GM18868 (cell line): ENCODE data around the gene TRIM40.
"Not testable (repeated sequence)": the region's sequence is repeated elsewhere in the genome, so short reads cannot be mapped to it uniquely, and the experiment has no call there.

Experiments
- ATAC-seq: cut with Tn5 transposase; IDR thresholded peaks from one replicate; pipeline ENCODE4 v1.9.1; 2021; ENCODE audit warnings: mild to moderate bottlenecking, moderate library complexity; ENCODE audit not compliant: unreplicated experiment

The TRIM40 gene

GRCh38 chr6:30162265-30163089, 26.5 kb downstream of the TRIM40 start:
- no peak for ATAC-seq

- no peak for ATAC-seq
These were observed 27.4 kb downstream of the TRIM40 start, which contains the start of gene TRIM15 for GRCh38 chr6:30163090-30163917. TRIM15 (plus strand) TSS chr6:30163546; CDS start chr6:30163685, 139 bp downstream.

- no peak for ATAC-seq
These were observed 28.1 kb downstream of the TRIM40 start for GRCh38 chr6:30163918-30164654.

- no peak for ATAC-seq
These were observed 28.8 kb downstream of the TRIM40 start for GRCh38 chr6:30164714-30165113.

- not testable (repeated sequence) for ATAC-seq
These were observed 29.3 kb downstream of the TRIM40 start for GRCh38 chr6:30165238-30165637.

- no peak for ATAC-seq
These were observed 31.2 kb downstream of the TRIM40 start for GRCh38 chr6:30167101-30167500.

- ATAC-seq, result no peak
These were observed 32.8 kb downstream of the TRIM40 start for GRCh38 chr6:30168741-30169140.

- no peak for ATAC-seq
These were observed 34.0 kb downstream of the TRIM40 start for GRCh38 chr6:30169658-30170614.

- no peak for ATAC-seq
These were observed 35.9 kb downstream of the TRIM40 start for GRCh38 chr6:30171677-30172471.

- no peak for ATAC-seq
These were observed 36.7 kb downstream of the TRIM40 start for GRCh38 chr6:30172681-30173080.

GRCh38 chr6:30175765-30176164, 39.8 kb downstream of the TRIM40 start:
- ATAC-seq, result no peak

GRCh38 chr6:30178837-30179236, 42.9 kb downstream of the TRIM40 start:
- no peak for ATAC-seq

- ATAC-seq, result no peak
These were observed 44.2 kb downstream of the TRIM40 start for GRCh38 chr6:30180145-30180544.

- no peak for ATAC-seq
These were observed 48.6 kb downstream of the TRIM40 start for GRCh38 chr6:30184417-30185031.

GRCh38 chr6:30185846-30186484, 50.0 kb downstream of the TRIM40 start:
- ATAC-seq, result no peak

GRCh38 chr6:30188541-30188940, 52.6 kb downstream of the TRIM40 start:
- no peak for ATAC-seq

- no peak for ATAC-seq
These were observed 56.1 kb downstream of the TRIM40 start for GRCh38 chr6:30192076-30192475.
